Measurements from ENCODE around the gene DOLPP1. TPM values are rescaled to one million over a fixed set of nuclear protein-coding genes. Genes with fewer than 3 reads are reported as not detected.

DOLPP1 gene
- total RNA-seq, 1 donor from 2014 or later: 15.5 TPM

DNA sequence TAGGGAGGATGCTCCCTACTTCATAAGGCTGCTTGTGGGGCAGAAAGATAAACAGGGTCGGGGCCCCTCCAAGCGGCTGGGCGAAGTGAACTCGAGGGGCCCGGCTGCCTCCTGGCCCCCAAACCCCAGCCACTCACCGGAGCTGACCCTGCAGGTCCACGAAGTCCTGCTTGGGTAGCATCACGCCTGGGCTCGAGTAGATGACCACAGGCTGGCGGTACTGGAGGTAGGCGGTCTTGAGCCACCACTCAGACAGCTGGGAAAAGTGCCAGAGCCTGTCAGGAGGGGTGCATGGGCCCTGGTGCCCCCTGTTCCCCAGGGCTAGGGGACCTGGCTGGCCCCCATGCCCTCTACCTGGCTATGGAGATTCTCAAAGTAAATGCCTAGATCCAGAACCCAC lies 23.1 kb downstream of the DOLPP1 start:
- no peak for DNase-seq (ENCODE audit: low read depth)
- H3K4me3 ChIP-seq (ENCODE audit: low read depth, low read length): no peak overlapping the region
- no peaks in the 10 kb centered on the region for H3K27me3 ChIP-seq (ENCODE audit: control insufficient read depth, insufficient read depth, low read length)
- H3K36me3 ChIP-seq (ENCODE audit: control insufficient read depth, insufficient read depth, low read length): peaks cover 1% of the 10 kb centered on the region
- TF ChIP-seq, protein P1, sequence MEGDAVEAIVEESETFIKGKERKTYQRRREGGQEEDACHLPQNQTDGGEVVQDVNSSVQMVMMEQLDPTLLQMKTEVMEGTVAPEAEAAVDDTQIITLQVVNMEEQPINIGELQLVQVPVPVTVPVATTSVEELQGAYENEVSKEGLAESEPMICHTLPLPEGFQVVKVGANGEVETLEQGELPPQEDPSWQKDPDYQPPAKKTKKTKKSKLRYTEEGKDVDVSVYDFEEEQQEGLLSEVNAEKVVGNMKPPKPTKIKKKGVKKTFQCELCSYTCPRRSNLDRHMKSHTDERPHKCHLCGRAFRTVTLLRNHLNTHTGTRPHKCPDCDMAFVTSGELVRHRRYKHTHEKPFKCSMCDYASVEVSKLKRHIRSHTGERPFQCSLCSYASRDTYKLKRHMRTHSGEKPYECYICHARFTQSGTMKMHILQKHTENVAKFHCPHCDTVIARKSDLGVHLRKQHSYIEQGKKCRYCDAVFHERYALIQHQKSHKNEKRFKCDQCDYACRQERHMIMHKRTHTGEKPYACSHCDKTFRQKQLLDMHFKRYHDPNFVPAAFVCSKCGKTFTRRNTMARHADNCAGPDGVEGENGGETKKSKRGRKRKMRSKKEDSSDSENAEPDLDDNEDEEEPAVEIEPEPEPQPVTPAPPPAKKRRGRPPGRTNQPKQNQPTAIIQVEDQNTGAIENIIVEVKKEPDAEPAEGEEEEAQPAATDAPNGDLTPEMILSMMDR (IDR thresholded peaks at IDR 0.05; ENCODE audit: insufficient read depth, low read length, poor library complexity, severe bottlenecking): no peak

DNA sequence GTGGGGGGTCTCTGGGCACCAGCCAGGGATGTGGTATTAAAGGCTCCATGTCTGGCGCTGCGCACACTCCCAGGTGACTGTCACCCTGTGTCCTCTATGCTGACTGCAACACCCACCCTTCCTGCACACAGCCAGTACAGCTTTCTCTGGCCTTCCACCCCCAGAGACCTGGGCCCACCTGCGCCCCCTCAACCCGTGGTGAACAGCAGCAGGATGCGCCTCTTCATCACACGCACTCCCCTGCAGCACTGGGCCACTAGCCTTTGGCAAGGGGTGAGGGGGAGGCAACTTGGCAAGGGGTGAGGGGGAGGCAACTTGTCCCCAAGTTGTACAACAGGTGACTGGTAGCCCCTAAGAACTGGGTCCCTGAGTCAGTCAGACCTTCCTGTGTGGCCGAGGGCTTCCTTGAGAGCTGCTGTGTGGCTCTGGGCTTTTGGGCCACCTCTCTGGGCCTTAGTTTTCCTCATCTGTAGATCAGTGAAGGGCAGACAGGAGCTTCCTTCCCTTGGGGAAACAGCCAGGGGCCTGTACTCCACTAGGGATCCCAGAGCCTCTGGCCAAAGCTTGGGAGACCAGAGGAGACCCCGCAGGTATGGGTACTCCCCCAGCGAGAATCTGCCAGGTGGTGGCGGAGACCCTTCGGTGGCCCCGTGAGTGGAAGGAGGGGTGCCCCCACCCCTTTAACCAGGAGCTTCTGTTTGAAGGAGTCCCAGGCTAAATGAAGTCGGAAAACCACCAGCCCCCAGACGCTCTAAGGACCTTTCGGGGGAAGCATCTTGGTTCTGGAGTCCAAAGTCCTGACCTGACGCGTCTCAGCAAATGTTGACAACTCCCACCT lies 25.2 kb downstream of the DOLPP1 start:
- Histone ChIP-seq H3K4me3 (ENCODE audit: low read depth, low read length) (no peak overlapping the region), H3K36me3 (ENCODE audit: control insufficient read depth, insufficient read depth, low read length) (peaks cover 1% of the 10 kb centered on the region), H3K27me3 (ENCODE audit: control insufficient read depth, insufficient read depth, low read length) (no peaks in the 10 kb centered on the region)
- TF ChIP-seq, protein P1 (IDR thresholded peaks at IDR 0.05; ENCODE audit: insufficient read depth, low read length, poor library complexity, severe bottlenecking): no peak
- DNase-seq (ENCODE audit: low read depth): no peak

DNA sequence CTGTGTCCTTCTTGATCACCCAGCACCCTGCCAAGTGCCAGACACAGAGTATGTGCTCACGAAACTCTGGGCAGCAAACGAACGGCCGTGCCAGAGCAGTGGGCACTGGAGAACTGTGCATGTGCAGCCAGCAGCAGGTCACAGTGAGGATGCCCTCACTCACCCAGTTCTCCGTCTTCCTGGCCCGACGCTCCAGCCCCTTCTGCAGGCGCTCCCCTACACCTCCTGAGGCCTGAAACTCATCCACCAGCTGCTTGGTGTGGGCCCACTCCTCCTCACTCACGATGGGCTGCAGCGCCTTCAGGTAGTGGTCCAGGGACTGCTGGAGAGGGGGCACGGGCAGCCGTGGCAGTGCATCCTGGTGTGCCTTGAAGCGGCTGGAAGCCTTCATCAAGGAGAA lies 26.7 kb downstream of the DOLPP1 start:
- DNase-seq (ENCODE audit: low read depth): no peak
- TF ChIP-seq, protein P1 (IDR thresholded peaks at IDR 0.05; ENCODE audit: insufficient read depth, low read length, poor library complexity, severe bottlenecking): no peak
- Histone ChIP-seq H3K36me3 (ENCODE audit: control insufficient read depth, insufficient read depth, low read length) (peaks cover 1% of the 10 kb centered on the region), H3K4me3 (ENCODE audit: low read depth, low read length) (no peak overlapping the region), H3K27me3 (ENCODE audit: control insufficient read depth, insufficient read depth, low read length) (no peaks in the 10 kb centered on the region)

DNA sequence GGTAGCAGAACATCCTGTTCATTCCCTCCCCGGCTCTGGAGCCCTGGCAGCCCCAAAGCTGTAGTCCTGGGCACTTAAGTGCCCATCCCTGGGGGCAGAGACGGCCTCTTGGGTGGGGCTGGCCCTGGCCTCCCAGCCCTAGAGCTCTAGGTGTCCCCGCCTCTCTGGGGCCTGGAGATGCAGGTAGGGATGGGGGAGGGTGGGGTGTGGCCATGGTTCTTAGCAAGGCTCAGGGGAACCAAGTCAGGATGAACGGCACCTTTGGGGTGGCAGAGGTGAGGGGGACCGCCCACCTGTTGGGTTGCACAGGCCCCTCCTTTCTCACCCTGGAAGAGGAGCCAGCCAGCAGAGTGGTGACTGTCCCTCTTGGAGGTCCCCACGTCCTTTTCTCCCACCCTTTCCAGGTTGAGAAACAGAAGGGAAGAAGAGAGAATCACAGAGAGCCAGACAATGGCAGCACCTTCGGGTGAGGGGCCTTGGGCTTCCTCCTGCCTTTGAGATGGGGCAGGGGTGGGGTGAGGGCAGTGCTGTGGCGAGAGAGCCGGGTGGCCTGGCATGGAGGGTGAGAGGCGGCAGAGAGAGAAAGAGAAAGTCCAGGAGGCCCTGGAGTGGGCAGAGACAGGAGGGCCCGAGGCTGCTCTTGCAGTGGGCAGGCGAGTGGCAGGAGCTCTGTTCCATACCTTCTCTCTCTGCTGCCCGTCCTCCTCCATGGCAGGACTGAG lies 27.3 kb downstream of the DOLPP1 start:
- TF ChIP-seq, protein P1 (IDR thresholded peaks at IDR 0.05; ENCODE audit: insufficient read depth, low read length, poor library complexity, severe bottlenecking): no peak
- Histone ChIP-seq H3K36me3 (ENCODE audit: control insufficient read depth, insufficient read depth, low read length) (peaks cover 1% of the 10 kb centered on the region), H3K4me3 (ENCODE audit: low read depth, low read length) (no peak overlapping the region), H3K27me3 (ENCODE audit: control insufficient read depth, insufficient read depth, low read length) (no peaks in the 10 kb centered on the region)
- no peak for DNase-seq (ENCODE audit: low read depth)

DNA sequence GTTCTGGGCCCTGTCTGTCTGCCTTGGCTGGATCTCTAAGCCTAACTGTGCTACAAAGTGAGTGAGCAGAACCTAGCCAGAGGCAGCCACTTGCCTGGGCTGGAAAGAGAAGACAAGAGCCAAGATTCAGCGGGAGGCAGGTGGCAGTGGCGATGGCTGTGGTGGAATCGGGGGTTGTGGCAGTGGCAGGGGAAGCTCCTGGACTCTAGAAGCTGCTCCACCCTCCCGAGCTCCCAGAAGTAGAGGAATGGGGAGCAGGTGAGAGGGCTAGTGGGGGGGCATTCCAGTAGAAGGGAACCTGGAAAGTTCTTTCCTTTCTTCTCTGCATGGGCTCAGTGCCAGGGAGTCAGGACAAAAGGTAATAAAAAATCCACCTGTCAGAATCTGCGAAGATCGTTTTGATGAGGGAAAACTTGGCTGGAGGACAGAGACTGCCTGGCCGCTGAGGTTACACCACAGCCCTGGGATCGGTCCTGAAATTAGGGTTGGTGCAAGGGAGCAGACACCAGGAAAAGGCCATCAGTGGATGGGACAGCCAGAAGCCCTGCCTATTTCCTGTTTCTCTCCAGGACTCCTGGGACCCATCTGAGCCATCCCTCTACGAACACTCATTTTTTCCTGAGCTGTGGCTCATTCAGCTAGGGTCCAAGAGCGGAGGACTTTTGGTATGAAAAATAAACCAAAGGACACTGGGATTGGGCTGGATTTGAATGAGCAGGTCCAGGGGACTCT lies 28.1 kb downstream of the DOLPP1 start:
- TF ChIP-seq, protein P1 (IDR thresholded peaks at IDR 0.05; ENCODE audit: insufficient read depth, low read length, poor library complexity, severe bottlenecking): no peak
- Histone ChIP-seq H3K27me3 (ENCODE audit: control insufficient read depth, insufficient read depth, low read length) (no peaks in the 10 kb centered on the region), H3K4me3 (ENCODE audit: low read depth, low read length) (no peak overlapping the region), H3K36me3 (ENCODE audit: control insufficient read depth, insufficient read depth, low read length) (peaks cover 1% of the 10 kb centered on the region)
- DNase-seq (ENCODE audit: low read depth): no peak

Measured in kidney epithelial cell (primary cell).